ENCODE results near the gene ZBTB2.

Gene ZBTB2

DNA sequence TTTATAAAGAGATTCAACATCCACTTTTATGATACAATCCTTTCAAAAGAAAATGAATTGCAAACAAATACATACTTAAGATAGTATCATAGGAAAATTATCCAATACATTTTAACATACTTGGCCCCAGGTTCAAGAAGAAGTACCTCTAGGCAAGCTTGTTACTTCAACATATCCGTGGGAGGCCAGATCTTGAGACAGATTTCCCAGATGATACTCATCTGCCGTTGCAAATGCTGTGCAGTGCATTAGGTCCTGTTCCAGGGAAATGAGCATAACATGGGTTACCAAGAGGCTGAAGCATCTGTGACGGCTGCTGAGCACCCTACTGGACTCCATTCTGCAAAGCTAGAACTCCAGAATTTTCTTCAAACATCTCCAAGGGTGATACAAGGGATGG lies 44.9 kb upstream of the ZBTB2 start:
- DNase-seq (ENCODE audit: low read depth): no peak
- no peak overlapping the region for H3K4me3 ChIP-seq (ENCODE audit: low read depth, low read length)
- TF ChIP-seq MAX (IDR thresholded peaks at IDR 0.05; ENCODE audit: low read depth, low read length) (no peak), CTCF (IDR thresholded peaks at IDR 0.05; ENCODE audit: low read depth, low read length) (no peak), POLR2A (IDR thresholded peaks at IDR 0.05; ENCODE audit: extremely low read depth, insufficient read length) (no peak), MYC (IDR thresholded peaks at IDR 0.05; ENCODE audit: low read depth, low read length) (no peak)

DNA sequence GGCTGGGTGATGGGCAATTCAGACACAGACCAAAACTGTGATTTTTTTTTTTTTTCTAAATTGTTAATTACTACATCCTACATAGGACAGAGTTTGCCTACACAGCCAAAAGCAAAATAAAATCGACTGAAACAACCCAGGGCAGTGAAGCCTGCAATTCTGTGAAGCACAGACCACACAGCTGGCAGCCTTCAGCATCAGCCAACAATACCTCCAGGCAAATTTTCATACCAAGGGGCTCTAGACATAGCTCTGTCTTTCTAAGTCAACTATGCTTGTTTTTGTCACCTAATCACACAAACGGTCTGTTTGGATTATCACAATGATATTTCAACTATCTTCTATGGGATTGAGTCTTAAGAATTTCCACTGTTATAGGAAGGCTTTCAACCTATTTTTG lies 43.0 kb upstream of the ZBTB2 start:
- no peak for TF ChIP-seq MAX (IDR thresholded peaks at IDR 0.05; ENCODE audit: low read depth, low read length)
- TF ChIP-seq MYC (IDR thresholded peaks at IDR 0.05; ENCODE audit: low read depth, low read length): no peak
- no peak for TF ChIP-seq POLR2A (IDR thresholded peaks at IDR 0.05; ENCODE audit: extremely low read depth, insufficient read length)
- no peak for DNase-seq (ENCODE audit: low read depth)
- no peak overlapping the region for H3K4me3 ChIP-seq (ENCODE audit: low read depth, low read length)

GRCh38 chr6:151432651-151433050 lies 41.3 kb upstream of the ZBTB2 start:
- TF ChIP-seq POLR2A (IDR thresholded peaks at IDR 0.05; ENCODE audit: extremely low read depth, insufficient read length) (no peak), MAX (IDR thresholded peaks at IDR 0.05; ENCODE audit: low read depth, low read length) (no peak), CTCF (IDR thresholded peaks at IDR 0.05; ENCODE audit: low read depth, low read length) (no peak), MYC (IDR thresholded peaks at IDR 0.05; ENCODE audit: low read depth, low read length) (no peak)
- H3K4me3 ChIP-seq (ENCODE audit: low read depth, low read length): no peak overlapping the region
- DNase-seq (ENCODE audit: low read depth): no peak

- H3K4me3 ChIP-seq (ENCODE audit: low read depth, low read length): no peak overlapping the region
- no peak for DNase-seq (ENCODE audit: low read depth)
- TF ChIP-seq MYC (IDR thresholded peaks at IDR 0.05; ENCODE audit: low read depth, low read length) (no peak), CTCF (IDR thresholded peaks at IDR 0.05; ENCODE audit: low read depth, low read length) (no peak), POLR2A (IDR thresholded peaks at IDR 0.05; ENCODE audit: extremely low read depth, insufficient read length) (no peak), MAX (IDR thresholded peaks at IDR 0.05; ENCODE audit: low read depth, low read length) (no peak)
Measured at GRCh38 chr6:151431337-151431736, 40.0 kb upstream of the ZBTB2 start.

DNA sequence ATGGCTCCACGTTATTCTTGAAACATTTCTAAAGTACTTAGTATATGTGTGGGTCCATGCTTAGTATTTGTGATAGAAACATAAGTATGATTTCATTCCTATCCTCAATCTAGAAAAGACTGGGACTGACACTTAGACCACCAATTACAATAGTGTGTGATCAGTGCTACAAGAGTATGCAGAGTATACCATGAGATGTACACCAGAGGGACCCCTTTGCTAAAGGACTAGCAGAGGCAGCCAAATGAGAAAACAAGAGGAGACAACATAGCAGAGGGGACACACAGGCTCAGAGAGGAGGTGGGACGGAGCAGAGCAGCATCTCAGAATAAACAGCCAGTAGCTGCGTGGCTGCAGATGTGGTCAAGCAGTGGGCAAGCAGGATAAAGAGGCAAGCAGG lies 39.5 kb upstream of the ZBTB2 start:
- peak; percentile 11 for TF ChIP-seq CTCF (IDR thresholded peaks at IDR 0.05; ENCODE audit: low read depth, low read length)
- TF ChIP-seq MYC (IDR thresholded peaks at IDR 0.05; ENCODE audit: low read depth, low read length): no peak
- peak; percentile 25 for DNase-seq (ENCODE audit: low read depth)
- no peak overlapping the region for H3K4me3 ChIP-seq (ENCODE audit: low read depth, low read length)

- no peak for TF ChIP-seq POLR2A (IDR thresholded peaks at IDR 0.05; ENCODE audit: extremely low read depth, insufficient read length)
- TF ChIP-seq CTCF (IDR thresholded peaks at IDR 0.05; ENCODE audit: low read depth, low read length): no peak
- no peak for TF ChIP-seq MAX (IDR thresholded peaks at IDR 0.05; ENCODE audit: low read depth, low read length)
- TF ChIP-seq MYC (IDR thresholded peaks at IDR 0.05; ENCODE audit: low read depth, low read length): no peak
- DNase-seq (ENCODE audit: low read depth): no peak
- H3K4me3 ChIP-seq (ENCODE audit: low read depth, low read length): no peak overlapping the region
Measured at GRCh38 chr6:151428093-151428735, 36.9 kb upstream of the ZBTB2 start.
